PC-3 (cell line): ENCODE measurements around the gene SNAPC2.

Source experiments
- CTCF ChIP-seq: fragments of 300-600 bp; sonication (generic); conservative IDR thresholded peaks from 2 replicates; pipeline ENCODE4 v1.5.1; 2017; ENCODE audit warnings: antibody characterized with exemption, low read depth, mild to moderate bottlenecking, low read length
- EZH2 ChIP-seq: fragments of 300-600 bp; sonication (generic); IDR thresholded peaks from one replicate; pipeline ENCODE4 v1.6.1; 2017; ENCODE audit warnings: antibody characterized with exemption, mild to moderate bottlenecking, low read length; ENCODE audit not compliant: unreplicated experiment
- EZH2phosphoT487 ChIP-seq: fragments of 300-600 bp; sonication (generic); IDR thresholded peaks from 2 replicates; pipeline ENCODE4 v1.6.1; 2018; ENCODE audit warnings: mild to moderate bottlenecking, antibody characterized with exemption, low read length, borderline replicate concordance

GRCh38 chr19:7885818-7886217, 34.3 kb upstream of the SNAPC2 start:
- TF ChIP-seq CTCF (no peak), EZH2 (no peak), EZH2phosphoT487 (no peak)
